Suppressor macrophage treated with lipopolysaccharide for 4 hours (primary cell): ENCODE results near the gene PKNOX2.
A peak's percentile ranks its signal among the peaks of the same experiment; 100 is the strongest.

Experiments used
- DNase-seq: peaks from one replicate; pipeline ENCODE4 v3.0.0-alpha.2; 2020

PKNOX2 gene

GRCh38 chr11:125155100-125155444 lies 9.5 kb upstream of the PKNOX2 start:
- DNase-seq: no peak

DNA sequence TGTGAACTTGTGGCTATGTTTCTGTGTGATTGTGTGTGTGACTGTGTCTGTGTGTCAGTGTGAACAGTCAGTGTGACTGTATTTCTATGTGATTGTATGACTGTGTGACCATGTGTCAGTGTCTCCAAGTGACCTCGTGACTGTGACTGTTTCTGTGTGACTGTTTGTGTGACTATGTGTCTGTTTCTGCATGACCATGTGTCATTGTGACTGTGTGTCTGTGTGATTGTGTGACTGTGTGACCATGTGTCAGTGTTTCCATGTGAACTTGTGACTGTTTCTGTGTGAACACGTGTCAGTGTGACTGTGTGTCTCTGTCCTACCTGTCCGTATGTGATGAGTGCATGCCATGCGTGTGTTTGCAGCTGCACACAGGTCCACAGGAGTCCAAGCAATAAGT lies 8.8 kb upstream of the PKNOX2 start:
- DNase-seq: no peak

DNA sequence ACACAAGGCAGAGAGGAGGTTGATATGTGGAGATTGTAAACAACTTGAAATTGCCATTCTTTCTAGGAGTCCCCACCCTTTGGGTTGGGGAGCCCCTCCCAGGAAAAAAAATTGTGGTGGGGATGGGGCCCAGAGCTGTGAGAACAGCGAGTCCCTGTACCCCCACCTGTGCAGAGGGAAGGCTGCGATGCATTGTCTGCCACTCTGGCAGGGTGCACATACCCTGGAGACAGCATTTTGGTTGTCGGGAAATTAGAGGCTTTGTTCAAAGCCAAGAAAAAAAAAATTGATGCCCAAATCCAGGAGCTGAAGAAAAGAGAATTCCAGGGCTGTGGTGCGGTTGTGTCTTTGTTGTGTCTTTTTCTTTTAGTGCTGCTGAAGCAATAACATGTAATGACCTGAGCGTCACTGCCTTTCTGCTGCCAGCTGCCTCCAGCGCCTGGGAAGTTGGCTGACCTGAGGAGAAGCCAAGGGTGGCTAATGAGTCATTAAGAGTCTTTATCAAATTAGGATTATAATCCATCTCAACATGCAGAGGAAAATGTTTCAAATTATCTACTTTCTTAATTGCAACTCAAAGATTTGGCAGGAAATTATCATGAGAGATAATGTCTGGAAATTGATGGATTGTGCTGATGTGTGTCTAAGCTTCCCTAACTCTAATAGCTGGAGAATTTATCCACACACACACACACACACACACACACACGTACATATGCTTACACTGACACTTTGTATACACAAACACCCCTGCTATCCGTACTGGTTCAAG lies 8.0 kb upstream of the PKNOX2 start:
- DNase-seq: no peak

- DNase-seq: no peak
Measured at GRCh38 chr11:125157118-125157733, 7.3 kb upstream of the PKNOX2 start.

- DNase-seq: no peak
Measured at GRCh38 chr11:125157953-125158680, 6.4 kb upstream of the PKNOX2 start.

DNA sequence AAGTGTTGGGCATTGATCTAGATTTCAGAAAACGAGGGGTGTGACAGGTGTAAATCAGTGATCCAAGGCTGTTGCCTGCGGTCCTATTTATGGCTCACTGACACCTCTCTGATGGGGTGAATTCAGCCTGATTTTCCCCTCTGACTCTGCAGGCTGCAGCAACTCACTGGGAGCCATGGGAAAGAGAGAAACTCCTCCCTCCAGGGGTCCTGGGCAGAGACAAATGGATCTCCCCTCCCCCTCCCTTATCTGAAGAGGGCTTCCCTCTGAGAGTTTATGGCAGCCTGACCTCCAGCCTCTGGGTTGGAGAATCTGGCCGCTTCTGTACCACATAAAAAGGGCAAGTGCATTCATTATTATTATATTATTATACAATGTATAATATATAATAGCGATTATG lies 1.8 kb upstream of the PKNOX2 start:
- no peak for DNase-seq

GRCh38 chr11:125163431-125164063 lies 1.0 kb upstream of the PKNOX2 start:
- DNase-seq: no peak

DNA sequence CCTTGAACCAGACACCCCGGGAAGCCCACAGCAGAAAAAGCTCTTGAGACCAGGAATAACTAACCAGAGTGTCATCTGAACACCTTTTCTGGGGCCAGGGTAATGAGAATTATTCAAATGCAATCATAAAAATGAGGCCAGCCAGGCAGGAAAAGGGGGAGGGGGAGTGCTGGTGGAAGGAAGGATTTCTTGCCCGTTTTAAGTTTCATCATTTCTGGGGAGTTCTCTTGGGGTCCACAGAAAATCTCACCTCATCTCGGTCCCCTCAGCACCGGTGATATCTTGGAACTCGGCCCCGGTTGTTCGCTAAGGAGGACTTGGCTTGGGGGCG lies 495 bp upstream of the PKNOX2 start:
- DNase-seq: no peak

DNA sequence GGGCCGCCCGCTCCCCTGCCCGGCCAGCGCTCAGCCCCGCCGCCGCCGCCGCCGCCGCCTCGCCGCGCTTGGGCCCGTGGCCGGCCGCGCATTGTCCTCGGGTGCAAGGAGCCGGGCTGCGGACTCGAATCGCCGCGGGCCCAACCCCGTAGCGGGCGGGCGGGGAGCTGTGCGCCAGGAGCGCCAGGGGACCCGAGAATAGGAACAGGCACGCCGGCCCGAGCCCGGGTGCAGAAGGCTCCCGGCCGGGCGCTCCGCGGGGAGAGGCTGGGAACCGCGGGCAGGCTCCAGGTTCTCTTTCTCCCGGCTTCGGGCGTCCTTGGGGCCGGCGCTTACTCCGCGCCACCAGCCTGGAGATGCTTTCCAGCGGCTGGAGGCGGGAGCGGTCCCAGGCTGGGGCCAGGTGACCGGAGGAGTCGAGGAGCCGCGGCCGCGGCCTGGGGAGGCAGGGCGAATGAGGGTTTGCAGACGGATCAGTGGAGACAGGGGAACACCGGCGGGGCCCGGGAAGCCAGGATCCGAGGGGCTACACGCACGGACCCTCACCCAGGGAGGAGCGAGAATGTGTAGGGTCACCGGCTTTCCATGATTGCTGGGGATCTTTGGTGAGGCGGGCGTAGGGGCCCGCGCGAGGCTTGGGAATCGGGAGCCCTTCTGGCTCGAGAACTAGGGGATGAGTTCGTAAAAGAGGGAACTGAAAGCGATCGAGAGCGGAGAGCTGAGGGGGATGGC lies 726 bp downstream of the PKNOX2 start:
- peak; percentile 54 for DNase-seq

- no peak for DNase-seq
Measured at GRCh38 chr11:125165843-125166763, 1.6 kb downstream of the PKNOX2 start.

DNA sequence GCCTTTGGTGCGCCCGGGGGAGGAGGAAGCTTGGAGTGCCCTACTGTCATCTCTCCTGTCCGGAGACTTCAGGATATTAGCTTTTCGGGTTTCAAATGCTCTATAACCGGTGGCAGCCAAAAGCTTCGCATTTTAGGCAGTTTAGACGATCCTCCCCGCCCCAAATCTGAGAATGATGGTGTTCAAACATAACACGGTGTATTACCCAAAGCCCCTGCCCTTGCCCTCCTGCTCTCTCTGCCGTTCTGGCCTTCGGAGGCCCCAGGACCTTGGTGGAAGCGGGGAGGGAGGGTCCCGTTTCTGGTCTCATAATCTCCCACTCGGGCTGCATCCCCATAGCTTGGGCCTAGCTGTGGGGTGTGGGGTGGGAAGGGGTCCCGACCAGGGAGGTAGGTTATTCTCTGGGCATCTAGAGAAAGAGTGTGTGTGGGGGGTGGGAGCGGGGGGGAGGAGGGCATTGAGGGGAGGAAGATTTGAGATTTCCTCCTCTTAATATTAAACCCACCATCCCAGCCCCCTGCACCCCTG lies 2.3 kb downstream of the PKNOX2 start:
- DNase-seq: no peak

DNA sequence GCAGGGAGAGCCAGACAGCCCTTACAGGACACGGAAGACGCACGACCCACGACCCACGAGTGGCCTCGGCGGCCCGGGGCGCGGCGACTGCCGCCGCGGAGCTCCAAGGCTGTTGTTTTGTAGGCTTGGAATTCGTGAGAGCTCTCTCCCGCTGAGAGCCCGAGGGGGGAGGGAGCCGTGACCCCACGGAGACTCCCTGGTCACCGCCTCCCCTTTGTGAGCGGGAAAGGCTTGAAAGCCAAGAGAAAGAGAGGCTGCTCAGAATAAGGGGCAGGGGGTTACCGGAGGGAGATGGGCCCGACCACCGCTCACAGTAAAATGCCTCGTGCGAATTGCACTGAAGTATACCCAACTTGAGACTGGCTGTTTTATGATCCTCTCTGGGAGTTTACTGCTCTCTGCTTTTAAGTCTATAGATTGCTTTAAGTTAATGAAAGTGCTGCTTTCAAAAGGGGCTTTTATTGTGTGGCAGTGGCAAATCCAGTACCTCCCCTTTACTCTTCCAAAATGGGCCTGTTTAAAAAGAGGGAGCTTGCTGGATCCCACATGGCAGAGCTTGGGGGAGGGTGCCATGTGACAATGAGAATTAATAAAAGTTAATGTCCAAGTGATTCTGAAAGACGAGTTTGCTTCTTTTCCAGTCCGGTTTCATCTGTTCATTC lies 2.9 kb downstream of the PKNOX2 start:
- no peak for DNase-seq

- DNase-seq: no peak
Measured at GRCh38 chr11:125167954-125168835, 3.6 kb downstream of the PKNOX2 start.

DNA sequence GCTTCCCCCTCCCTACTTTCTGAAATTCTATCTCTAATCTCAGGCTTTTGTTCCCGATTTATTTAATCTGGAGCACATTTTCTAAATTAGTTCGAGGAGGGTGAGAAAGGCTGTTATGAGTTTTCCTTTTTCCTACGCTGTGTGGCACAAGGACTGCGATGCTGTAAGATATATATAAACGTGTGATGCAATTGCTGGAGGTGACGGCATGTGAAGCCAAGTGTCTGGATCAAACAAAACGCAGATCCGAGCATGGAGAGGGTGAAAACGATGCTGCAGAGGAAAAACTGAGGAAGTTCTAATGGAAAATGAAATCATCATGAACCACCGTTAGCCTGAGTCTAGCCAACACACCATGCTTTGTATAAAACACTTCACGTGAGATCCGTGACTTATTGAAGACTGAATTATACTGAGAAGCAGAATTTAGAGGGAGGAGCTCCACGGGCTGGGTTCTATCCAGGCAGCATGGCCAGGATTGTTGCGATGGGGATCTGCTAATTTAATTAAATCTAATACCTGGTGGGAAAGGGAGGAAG lies 4.4 kb downstream of the PKNOX2 start:
- DNase-seq: no peak

DNA sequence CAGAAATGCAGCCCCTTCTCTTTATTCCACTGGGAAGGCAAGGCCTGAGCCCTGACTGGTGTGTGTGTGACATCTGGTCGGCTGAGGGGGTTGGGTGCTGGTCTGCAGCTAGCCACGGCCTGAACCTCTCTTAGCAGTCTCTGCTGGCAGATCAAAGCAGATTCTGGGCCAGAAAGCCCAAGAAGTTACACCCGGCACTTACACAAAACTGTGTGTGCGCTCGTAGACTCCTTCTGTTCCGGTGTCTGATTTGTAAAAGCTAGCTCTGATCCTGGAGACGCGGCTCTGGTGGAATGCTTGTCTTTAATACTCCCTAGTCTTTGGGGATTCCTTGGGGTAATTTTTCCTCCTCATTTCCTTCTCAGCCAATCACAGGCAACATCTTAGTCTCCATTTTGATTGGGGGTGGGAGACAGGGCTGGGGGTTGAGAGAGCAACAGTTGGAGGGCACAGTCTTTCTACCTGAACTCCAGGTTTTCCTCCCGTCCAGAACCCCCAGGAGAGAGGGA lies 5.5 kb downstream of the PKNOX2 start:
- no peak for DNase-seq

GRCh38 chr11:125170510-125171031 lies 6.0 kb downstream of the PKNOX2 start:
- DNase-seq: no peak

DNA sequence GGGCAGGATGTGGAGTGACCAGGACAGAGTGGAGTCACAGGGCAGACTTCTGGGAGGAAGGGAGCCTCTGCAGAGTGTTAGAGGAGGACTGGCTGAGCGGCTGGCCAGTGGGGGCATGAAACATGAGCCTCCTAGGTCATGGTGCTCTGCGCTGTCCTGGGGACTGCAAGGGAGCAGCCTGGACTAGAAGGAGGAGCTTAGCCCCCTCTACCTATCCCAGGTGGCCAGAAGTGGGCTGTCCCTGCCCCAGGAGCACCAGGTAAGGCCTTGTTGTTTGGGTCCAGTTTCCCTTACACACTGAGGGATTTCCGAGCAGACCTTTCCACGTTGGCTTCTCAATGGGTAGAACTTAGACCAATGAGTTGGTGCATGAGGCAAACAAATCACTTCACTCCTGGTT lies 7.4 kb downstream of the PKNOX2 start:
- DNase-seq: no peak

- DNase-seq: no peak
Measured at GRCh38 chr11:125173027-125173426, 8.5 kb downstream of the PKNOX2 start.

DNA sequence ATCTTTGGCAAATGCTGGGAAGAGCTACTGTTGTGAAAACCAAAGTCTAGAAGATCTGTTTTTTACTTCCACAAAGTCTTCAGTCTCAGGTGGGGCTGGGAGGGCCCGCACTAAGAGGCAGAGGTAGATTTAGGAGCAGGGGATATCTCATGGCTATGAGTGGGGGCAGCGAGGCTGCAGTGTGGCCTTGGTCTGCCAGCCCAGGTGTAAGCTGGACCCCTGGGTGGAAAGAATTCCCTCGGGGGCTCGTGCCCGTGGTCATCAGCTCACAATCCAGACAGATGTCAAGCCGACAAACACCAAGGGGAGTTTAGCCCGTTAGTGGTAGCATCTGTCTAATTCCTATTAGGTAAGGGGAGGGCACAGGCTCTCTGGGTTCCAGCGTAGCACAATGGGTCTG lies 9.0 kb downstream of the PKNOX2 start:
- DNase-seq: no peak
